Gastrocnemius medialis (tissue), 4 donors: ENCODE data around the gene MED13L. TPM values are rescaled to one million over a fixed set of nuclear protein-coding genes. Genes with fewer than 3 reads are reported as not detected.
A peak's percentile ranks its signal among the peaks of the same experiment; 100 is the strongest.

Experiments
- ATAC-seq, 2 donors: fragments of 150-250 bp; one replicate each; pipeline ENCODE4 v1.9.1; 2016
- DNase-seq, 2 donors: peaks; one replicate each; pipeline ENCODE4 v3.0.0-alpha.2; 2019
- H3K27ac ChIP-seq, 4 donors: fragments of 200-600 bp; sonication (generic); 1 replicate in 1 of 4; 2 replicates in 3 of 4; pipeline ENCODE4 v1.5.1; 2016 to 2018; ENCODE audit warnings: mild to moderate bottlenecking in 2 of 4, moderate library complexity in 1 of 4
- H3K27me3 ChIP-seq, 3 donors: fragments of 200-600 bp; sonication (generic) in 2 of 3; 1 replicate in 1 of 3; 2 replicates in 2 of 3; pipeline versions ENCODE4 v1.5.1 to v1.6.0; 2016 to 2019; ENCODE audit warnings: mild to moderate bottlenecking in 1 of 3, moderate library complexity in 1 of 3
- H3K36me3 ChIP-seq, 2 donors: fragments of 200-600 bp; sonication (generic) in 1 of 2; one replicate each; pipeline ENCODE4 v1.5.1; 2017 to 2018
- H3K4me1 ChIP-seq, 2 donors: fragments of 200-600 bp; sonication (generic) in 1 of 2; one replicate each; pipeline ENCODE4 v1.5.1; 2016 to 2017; ENCODE audit warnings: mild to moderate bottlenecking in 2 of 2
- H3K4me3 ChIP-seq, 4 donors: fragments of 200-600 bp; sonication (generic) in 3 of 4; 1 replicate in 1 of 4; 2 replicates in 3 of 4; pipeline ENCODE4 v1.5.1; 2016 to 2019; ENCODE audit warnings: mild to moderate bottlenecking in 2 of 4
- H3K9me3 ChIP-seq, 3 donors: fragments of 200-600 bp; sonication (generic) in 2 of 3; 1 replicate in 1 of 3; 2 replicates in 2 of 3; pipeline ENCODE4 v1.5.1; 2016 to 2019
- POLR2A ChIP-seq, 2 donors: fragments of 450-650 bp; IDR thresholded peaks; one replicate each; pipeline ENCODE4 v1.6.1; 2017; ENCODE audit warnings: antibody characterized with exemption in 2 of 2, mild to moderate bottlenecking in 2 of 2, moderate library complexity in 2 of 2
- in situ Hi-C, 4 donors: fragments of 200-750 bp; cut with MboI; loops; one replicate each; pipeline versions ENCODE4 v1.15.0 to v1.8.0; 2017; ENCODE audit warnings: low sequenced_read_pairs in 4 of 4
- intact Hi-C: fragments of 100-400 bp; cut with DNase I; formaldehyde crosslinking; loops from one replicate; pipeline ENCODE4 v1.15.1; 2023; ENCODE audit warnings: low total_unique reads
- total RNA-seq, 4 donors: library from RNA; depleted of rRNA; stranded (reverse); fragments of >200 nt; gene quantifications; one replicate each; pipeline versions ENCODE4 v1.1.0 to v1.2.3, GENCODE V29; 2016
- TF ChIP-seq, protein P1 (sequence below), 5 experiments: fragments of 450-650 bp in 3 of 5; fragments of 200-600 bp in 2 of 5; sonication (generic) in 2 of 5; IDR thresholded peaks in 4 of 5; conservative IDR thresholded peaks in 1 of 5; 1 replicate in 4 of 5; 2 replicates in 1 of 5; pipeline ENCODE4 v1.5.1; 2016 to 2019; ENCODE audit warnings: antibody characterized with exemption in 5 of 5, mild to moderate bottlenecking in 3 of 5, moderate library complexity in 3 of 5

Gene MED13L
- total RNA-seq, 4 donors from 2014 or later = 59.5 to 92.6 (median 74.1) TPM

DNA sequence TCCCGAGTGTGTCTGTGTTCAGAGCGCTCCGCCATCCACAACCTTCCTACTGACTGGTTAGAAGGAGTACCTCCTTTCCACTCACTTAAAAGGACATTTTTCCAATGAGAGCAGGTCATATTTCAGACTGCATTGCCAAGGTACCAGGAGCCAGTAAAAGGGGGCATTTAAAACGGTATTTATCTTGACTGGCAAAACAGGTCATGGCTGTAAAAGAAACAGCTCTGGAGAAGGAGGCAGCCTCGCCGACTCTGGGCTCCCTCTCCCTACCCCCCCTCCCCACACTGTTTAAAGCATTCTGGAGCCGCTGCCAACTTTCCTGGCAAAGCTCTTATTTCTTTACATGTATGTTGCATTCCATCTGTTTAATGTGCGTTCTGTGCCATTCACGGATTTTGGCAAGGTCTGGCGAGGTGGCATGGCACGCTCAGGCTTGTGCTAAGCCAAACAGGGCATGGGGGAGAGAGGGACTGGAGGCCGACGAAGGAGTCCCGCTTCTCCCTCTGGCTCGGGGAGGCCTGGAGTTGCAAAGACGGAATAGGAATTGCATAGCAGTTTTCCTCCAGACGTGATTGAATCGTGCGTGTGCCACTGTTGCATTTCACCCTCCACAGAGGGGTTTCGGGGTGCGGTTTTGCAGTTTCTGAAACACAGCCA is 41.2 kb upstream of the MED13L start:
- peak in 1 of 2 donors; percentile 21 for ATAC-seq
- in situ Hi-C loops (no loop called here), intact Hi-C loops (loop anchor here (1.0 to 5.0 kb wide), 3 partner anchors 41 to 219 kb away; partner anchors contain the start of gene MED13L)
- Histone ChIP-seq H3K9me3 (no peaks in the 10 kb centered on the region), H3K27me3 (no peaks in the 10 kb centered on the region), H3K4me3 (peak overlapping the region; percentile 30 to 44 (median 34)), H3K36me3 (no peaks in the 10 kb centered on the region), H3K27ac (peak overlapping the region; percentile 78 to 92 (median 84)), H3K4me1 (peaks cover 28 to 32% of the 10 kb centered on the region in 2 donors)
- peak in 1 of 2 donors; percentile 32 for DNase-seq
- TF ChIP-seq, protein P1, sequence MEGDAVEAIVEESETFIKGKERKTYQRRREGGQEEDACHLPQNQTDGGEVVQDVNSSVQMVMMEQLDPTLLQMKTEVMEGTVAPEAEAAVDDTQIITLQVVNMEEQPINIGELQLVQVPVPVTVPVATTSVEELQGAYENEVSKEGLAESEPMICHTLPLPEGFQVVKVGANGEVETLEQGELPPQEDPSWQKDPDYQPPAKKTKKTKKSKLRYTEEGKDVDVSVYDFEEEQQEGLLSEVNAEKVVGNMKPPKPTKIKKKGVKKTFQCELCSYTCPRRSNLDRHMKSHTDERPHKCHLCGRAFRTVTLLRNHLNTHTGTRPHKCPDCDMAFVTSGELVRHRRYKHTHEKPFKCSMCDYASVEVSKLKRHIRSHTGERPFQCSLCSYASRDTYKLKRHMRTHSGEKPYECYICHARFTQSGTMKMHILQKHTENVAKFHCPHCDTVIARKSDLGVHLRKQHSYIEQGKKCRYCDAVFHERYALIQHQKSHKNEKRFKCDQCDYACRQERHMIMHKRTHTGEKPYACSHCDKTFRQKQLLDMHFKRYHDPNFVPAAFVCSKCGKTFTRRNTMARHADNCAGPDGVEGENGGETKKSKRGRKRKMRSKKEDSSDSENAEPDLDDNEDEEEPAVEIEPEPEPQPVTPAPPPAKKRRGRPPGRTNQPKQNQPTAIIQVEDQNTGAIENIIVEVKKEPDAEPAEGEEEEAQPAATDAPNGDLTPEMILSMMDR (IDR thresholded peaks at IDR 0.05 in 4 of 5, conservative IDR thresholded peaks at IDR 0.05 in 1 of 5) = no peak
- TF ChIP-seq POLR2A (IDR thresholded peaks at IDR 0.05) = no peak

DNA sequence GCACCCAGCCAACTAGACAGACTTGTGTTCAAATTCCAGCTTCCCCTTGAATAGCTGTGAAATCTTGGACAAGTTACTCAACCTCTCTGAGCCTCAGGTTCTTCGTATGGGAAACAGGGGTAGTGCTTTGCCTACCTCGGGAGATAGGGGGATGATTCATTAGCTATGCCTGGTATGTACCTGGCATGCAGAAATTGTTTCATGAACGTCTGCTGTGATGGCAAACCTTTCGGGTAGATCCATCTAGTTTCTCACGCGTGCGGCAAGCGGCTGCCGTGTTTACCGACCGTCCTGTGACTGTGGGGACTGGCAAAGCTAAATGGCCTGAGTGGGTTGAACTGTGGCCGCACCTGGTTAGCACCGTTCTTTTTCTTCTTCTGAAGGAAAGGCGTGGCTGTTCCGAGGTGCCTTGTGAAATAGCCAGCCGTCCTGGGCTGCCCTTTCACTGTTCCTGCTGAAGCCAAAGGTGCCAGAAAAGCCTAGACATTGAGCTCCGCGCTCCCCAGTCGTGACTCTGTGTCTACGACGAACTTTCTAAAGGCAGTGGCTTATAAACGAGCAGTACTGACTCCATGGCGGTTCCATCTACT is 40.6 kb upstream of the MED13L start:
- peak; percentile 72 to 82 for DNase-seq
- TF ChIP-seq POLR2A (IDR thresholded peaks at IDR 0.05) = no peak
- TF ChIP-seq, protein P1 (IDR thresholded peaks at IDR 0.05 in 4 of 5, conservative IDR thresholded peaks at IDR 0.05 in 1 of 5) = no peak
- intact Hi-C loops (loop anchor here (5.0 kb wide), 1 partner anchor 219 kb away; no protein-coding TSS in a partner anchor), in situ Hi-C loops (no loop called here)
- Histone ChIP-seq H3K9me3 (no peaks in the 10 kb centered on the region), H3K4me3 (peak overlapping the region; percentile 30 to 44 (median 34)), H3K36me3 (no peaks in the 10 kb centered on the region), H3K4me1 (peaks cover 28 to 32% of the 10 kb centered on the region in 2 donors), H3K27me3 (no peaks in the 10 kb centered on the region), H3K27ac (peak overlapping the region; percentile 78 to 92 (median 84))
- peak; percentile 57 to 67 for ATAC-seq

DNA sequence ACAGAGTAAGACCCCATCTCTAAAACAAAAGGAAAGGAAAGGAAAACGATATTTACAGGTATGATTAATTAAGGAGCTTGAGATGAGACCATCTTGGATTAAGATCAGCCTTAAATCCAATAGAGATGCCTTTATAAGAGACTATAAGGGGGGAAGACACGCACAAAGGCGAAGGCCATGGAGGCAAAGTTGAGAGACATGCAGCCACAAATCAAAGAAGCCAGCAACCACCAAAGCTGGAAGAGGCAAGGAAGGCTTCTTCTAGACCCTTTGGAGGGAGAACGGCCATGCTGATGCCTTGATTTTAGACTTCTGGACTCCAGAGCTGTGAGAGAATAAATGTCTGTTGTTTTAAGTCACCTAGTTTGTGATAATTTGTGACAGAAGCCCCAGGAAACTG is 39.6 kb upstream of the MED13L start:
- in situ Hi-C loops (no loop called here), intact Hi-C loops (loop anchor here (5.0 kb wide), 1 partner anchor 220 kb away; no protein-coding TSS in a partner anchor)
- DNase-seq (no peak), ATAC-seq (no peak)
- TF ChIP-seq POLR2A (IDR thresholded peaks at IDR 0.05) = no peak
- TF ChIP-seq, protein P1 (IDR thresholded peaks at IDR 0.05 in 4 of 5, conservative IDR thresholded peaks at IDR 0.05 in 1 of 5) = no peak
- no peak overlapping the region for H3K27ac ChIP-seq
- H3K4me3 ChIP-seq = no peak overlapping the region
- no peaks in the 10 kb centered on the region for H3K27me3 ChIP-seq
- no peaks in the 10 kb centered on the region for H3K36me3 ChIP-seq
- H3K9me3 ChIP-seq = no peaks in the 10 kb centered on the region
- H3K4me1 ChIP-seq = peaks cover 28 to 32% of the 10 kb centered on the region in 2 donors

DNA sequence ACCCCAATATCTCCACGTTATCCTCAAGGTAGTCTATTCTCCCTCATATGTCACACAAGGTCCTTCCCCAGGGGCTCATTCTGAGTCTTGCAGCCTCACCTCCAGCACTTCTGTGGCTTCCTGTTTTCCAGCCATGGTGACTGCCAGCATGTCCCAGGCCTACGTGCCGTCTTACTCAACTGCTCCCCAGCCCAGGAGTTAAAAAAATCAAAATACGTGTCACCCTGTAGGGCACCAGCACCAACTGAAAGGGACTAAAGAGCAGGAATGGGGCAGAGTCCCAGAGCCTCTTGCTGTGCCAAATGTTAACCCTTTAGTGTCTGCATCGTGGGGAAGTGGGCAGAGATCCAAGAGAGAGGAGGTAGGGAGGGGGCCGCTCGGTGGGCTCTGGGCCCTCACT is 37.0 kb upstream of the MED13L start:
- Histone ChIP-seq H3K9me3 (no peaks in the 10 kb centered on the region), H3K4me3 (no peak overlapping the region), H3K27me3 (no peaks in the 10 kb centered on the region), H3K36me3 (no peaks in the 10 kb centered on the region), H3K27ac (no peak overlapping the region), H3K4me1 (peaks cover 12 to 17% of the 10 kb centered on the region in 2 donors)
- no peak for ATAC-seq
- DNase-seq = no peak
- intact Hi-C loops = no loop called here
- in situ Hi-C loops = no loop called here
- no peak for TF ChIP-seq POLR2A (IDR thresholded peaks at IDR 0.05)
- TF ChIP-seq, protein P1 (IDR thresholded peaks at IDR 0.05 in 4 of 5, conservative IDR thresholded peaks at IDR 0.05 in 1 of 5) = no peak
